GM21529 (cell line): ENCODE data around the gene CDC45.

Experiments used
- ATAC-seq: cut with Tn5 transposase; IDR thresholded peaks from one replicate; pipeline ENCODE4 v1.9.1; 2021; ENCODE audit not compliant: unreplicated experiment

Gene CDC45

DNA sequence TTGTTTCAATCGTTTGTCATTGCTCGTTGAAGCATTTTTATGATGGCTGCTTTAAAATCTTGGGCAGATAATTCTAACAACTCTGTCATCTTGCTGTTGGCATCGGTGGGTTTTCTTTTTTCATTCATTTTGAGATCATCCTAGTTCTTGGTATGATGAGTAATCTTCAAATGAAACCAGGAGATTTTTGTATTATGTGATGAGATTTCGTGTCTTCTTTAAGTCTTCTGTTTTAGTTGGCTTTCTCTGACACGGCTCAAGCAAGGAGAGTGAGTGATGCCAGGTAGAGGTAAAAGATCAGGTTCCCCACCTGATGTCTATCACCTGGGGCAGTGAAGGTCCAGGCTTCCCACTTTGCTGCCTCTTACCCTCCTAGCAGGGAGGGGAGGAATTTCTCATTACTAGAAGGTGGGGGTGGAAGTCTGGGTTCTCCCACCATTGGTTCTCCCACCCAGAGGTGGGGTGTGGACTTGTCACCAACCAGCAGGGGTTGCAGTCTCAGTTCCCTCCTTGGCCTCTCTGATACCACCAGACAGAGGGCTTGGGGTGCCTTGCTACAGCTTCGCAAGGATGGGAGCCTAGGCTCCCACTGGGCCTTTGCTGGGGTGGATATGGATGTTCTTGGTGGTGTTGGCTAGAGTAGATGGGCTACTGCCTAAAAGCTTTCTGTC is 12.9 kb downstream of the CDC45 start:
- ATAC-seq = no peak

- ATAC-seq = no peak
These were observed 14.4 kb downstream of the CDC45 start for GRCh38 chr22:19494001-19494560.

- ATAC-seq = no peak
These were observed 15.0 kb downstream of the CDC45 start for GRCh38 chr22:19494676-19495173.

- ATAC-seq = no peak
These were observed 16.0 kb downstream of the CDC45 start for GRCh38 chr22:19495562-19496323.

- no peak for ATAC-seq
These were observed 16.6 kb downstream of the CDC45 start for GRCh38 chr22:19496324-19496630.

DNA sequence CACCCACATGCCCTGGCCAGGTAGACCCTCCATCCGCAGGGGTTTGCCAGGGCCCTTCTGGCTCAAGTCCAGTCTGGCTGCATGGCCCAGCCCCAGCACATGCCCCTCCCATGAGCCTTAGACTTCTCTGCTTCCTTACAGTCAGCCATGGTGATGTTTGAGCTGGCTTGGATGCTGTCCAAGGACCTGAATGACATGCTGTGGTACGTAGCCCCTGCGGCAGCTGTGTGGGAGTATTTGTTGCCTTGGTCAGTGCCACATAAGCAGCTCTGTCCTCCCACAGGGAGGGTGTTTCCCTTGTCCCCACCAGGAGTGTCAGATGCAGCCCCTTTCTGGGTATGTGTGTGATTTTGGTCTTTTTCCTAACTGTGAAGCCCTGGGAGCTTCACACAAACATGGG is 17.5 kb downstream of the CDC45 start:
- no peak for ATAC-seq

DNA sequence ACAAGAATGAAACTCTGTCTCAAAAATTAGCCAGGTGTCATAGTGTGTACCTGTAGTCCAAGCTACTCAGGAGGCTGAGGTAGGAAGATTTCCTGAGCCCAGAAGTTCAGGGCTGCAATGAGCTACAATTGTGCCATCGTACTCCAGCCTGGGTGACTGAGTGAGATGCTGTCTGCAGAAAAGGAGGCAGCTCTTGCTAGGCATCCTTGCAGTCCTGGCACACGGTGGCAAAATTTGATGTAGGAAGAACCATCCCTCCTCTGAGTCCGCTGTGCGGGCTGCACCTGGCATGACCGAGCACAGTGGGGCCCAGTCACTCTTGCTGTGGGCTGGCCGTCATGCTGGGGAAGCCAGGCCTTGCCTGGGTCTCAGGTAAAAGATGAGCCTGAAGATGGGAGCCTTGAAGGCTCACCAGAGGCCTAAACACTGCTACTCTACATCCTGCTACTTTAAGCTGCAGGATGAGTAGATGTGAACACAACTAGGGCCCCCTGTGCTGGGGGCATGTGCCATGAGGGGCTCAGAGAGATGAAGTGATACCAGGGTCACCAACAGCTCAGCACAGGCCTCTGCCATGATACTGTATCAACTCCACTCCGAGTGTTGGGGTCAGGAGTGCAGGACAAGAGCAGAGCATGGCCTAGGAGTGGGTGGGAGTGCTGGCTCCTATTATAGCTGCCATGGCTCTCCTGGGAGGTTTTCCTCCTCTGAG is 18.6 kb downstream of the CDC45 start:
- no peak for ATAC-seq

DNA sequence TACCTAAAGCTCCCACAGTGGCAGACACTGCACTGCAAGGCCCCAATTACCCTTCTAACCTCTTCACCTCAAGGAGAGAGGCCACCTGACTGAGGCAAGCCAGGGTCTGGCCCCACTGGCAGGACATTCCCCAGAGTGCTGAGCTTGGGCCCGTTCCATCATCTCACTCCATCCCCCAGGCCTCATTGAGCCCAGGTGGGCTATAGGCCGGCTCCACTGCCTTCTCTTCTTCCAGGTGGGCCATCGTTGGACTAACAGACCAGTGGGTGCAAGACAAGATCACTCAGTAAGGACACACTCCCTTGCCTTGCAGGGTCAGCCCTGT is 19.1 kb downstream of the CDC45 start:
- no peak for ATAC-seq

GRCh38 chr22:19499236-19499879 is 19.6 kb downstream of the CDC45 start:
- ATAC-seq = no peak

- ATAC-seq = no peak
These were observed 20.1 kb downstream of the CDC45 start for GRCh38 chr22:19499880-19500242.

GRCh38 chr22:19501897-19502447 is 22.3 kb downstream of the CDC45 start:
- ATAC-seq = no peak

DNA sequence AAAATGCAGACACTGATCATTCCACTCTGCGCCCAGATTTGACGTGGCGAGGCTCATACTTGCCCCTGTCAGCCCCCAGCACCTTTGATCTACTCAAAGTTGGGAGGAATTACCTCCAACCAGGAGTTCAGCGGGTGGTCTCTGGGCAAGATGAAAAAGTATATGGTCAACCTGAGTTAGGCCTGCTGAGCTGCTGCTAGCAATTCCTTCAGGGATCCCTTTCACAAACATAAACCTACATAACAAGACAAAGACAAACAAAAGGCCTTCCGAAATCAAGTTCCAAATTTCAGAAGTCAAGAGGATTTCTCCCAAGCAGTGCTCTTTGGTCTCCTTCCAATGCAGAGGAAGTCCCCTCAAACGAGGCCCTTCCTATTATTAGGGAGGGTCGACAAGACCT is 23.6 kb downstream of the CDC45 start:
- ATAC-seq = no peak

- no peak for ATAC-seq
These were observed 24.1 kb downstream of the CDC45 start for GRCh38 chr22:19503869-19504268.

GRCh38 chr22:19504900-19505734 is 25.4 kb downstream of the CDC45 start:
- ATAC-seq = no peak

DNA sequence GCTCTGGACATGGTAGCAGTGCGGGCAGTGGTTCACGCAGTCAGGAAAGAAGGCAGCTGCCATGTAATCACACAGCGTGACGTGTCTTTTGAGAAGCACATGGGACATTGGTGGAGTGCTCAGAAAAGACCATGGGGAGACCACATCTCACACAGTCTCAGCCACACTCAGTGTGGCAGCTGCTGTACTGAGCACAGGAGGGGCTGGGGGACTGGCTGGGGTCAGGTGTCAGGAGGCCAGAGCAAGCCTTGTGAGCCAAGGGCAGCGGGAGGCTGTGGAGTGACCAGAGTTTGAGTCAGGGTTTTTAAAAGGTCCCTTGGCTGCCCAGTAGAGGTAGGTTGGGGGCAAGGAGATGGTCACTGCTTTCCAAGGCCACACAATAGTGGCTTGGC is 26.0 kb downstream of the CDC45 start:
- ATAC-seq = no peak

DNA sequence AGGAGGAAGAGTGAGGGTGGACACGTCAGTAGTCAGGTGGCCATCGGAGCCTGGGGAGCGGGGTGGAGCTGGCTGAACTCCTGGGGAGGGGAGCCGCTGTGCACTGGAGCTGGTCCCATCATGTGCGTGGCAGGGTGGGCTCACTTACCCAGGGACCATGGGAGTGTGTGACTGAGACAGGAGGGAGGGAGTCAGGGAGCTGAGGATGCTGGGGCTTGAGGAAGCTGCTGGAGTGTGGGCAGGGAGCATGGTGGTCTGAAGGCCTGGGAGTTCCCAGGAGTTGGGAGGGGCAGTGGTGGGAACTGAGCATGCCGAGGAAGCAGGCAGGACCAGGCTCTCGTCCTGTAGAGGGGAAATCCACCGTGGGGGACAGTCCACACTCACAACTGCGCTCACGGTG is 26.5 kb downstream of the CDC45 start:
- ATAC-seq = no peak

GRCh38 chr22:19507534-19507861 is 27.8 kb downstream of the CDC45 start:
- no peak for ATAC-seq

DNA sequence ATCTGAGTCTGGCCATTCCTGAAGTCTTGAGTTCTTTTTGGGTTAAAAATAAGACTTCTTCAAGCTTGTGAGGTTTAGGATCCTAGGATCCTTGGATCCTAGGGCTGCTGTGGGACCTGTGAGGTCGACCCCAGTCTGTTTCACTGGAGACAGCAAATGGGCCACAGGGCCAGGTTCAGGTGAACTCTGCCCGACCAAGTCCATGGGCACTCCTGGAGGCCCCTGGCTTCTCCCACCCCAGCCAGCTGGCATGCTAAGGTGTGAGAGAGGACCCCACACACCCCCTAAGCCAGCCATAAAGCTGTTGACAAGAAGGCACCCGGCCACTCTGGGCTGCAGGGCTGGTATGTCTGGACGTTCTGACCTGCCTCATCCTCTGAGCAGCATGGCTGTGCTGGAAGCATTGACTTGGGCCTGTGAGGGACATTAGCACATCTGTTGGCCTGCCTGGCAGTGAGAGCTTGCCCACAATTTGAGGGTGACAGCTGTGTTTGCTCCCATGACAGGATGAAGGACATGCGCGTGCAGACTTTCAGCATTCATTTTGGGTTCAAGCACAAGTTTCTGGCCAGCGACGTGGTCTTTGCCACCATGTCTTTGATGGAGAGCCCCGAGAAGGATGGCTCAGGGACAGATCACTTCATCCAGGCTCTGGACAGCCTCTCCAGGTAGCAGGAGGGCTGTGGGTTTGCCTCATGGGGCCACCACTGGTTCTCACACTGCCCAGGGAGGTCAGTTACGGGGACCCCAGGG is 28.5 kb downstream of the CDC45 start:
- no peak for ATAC-seq

DNA sequence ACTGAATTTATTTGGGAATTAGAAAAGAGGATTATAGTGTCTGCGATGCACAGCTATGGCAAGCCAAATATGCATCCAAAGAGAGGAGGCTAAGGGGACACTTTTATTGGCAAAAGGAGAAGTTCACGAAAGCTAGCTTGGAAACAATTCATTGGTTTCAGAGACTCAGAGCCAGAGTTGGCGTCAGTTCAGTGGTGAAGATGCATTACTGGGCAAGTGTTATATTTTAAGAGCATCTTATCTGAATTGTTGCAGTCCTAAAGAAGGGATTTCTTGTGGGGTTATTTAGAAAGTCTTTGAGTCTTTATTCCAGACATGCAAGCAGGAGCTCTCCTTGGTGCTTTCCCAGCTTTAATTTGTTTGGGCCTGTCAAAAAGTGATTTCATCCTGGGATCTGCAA is 29.5 kb downstream of the CDC45 start:
- no peak for ATAC-seq

DNA sequence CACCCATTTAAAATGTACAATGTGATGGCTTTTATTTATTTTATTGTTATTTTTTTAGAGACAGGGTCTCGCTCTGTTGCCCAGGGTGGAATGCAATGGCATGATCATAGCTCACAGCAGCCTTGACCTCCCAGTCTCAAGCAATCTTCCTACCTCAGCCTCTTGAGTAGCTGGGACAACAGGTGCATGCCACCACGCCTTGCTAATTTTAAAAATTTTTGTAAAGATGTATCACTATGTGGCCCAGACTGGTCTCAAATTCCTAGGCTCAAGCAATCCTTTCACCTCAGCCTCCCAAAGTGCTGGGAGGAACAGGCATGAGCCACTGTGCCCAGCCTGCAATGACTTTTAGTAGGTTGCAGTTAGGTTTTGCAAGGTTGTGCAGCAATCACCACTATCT is 30.2 kb downstream of the CDC45 start:
- no peak for ATAC-seq
